H4 (cell line): ENCODE measurements around the gene IL17RD. TPM values are rescaled to one million over a fixed set of nuclear protein-coding genes. Genes with fewer than 3 reads are reported as not detected.

Experiments used
- DNase-seq: peaks from one replicate; pipeline ENCODE4 v3.0.0-alpha.2; 2015; ENCODE audit warnings: low spot score
- total RNA-seq: library from RNA; depleted of rRNA; stranded (reverse); fragments of >200 nt; shearing (Covaris generic); gene quantifications from 2 replicates; pipeline ENCODE4 v1.2.3, GENCODE V29; 2014

The IL17RD gene
- total RNA-seq, 1 experiment from 2014 or later, result 0.56 TPM

GRCh38 chr3:57068437-57069089, 96.6 kb downstream of the IL17RD start:
- peak; percentile 33 for DNase-seq

GRCh38 chr3:57066471-57066870, 98.7 kb downstream of the IL17RD start:
- no peak for DNase-seq

GRCh38 chr3:57065588-57065987, 99.6 kb downstream of the IL17RD start:
- no peak for DNase-seq

DNA sequence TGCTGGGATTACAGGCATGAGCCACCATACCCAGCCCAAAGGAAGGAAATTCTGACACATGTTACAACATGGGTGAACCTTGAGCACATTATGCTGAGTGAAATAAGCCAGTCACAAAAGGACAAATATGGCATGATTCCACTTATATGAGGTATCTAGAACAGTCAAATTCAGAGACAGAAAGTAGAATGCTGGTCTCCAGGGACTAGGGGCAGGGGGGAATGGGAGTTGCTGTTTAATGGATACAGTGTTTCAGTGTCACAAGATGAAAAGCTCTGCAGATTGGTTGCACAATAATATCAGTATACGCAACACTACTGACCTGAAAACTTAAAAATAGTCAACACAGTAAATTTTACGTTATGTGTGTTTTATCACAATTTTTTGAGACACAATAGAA, 100.6 kb downstream of the IL17RD start:
- no peak for DNase-seq

DNA sequence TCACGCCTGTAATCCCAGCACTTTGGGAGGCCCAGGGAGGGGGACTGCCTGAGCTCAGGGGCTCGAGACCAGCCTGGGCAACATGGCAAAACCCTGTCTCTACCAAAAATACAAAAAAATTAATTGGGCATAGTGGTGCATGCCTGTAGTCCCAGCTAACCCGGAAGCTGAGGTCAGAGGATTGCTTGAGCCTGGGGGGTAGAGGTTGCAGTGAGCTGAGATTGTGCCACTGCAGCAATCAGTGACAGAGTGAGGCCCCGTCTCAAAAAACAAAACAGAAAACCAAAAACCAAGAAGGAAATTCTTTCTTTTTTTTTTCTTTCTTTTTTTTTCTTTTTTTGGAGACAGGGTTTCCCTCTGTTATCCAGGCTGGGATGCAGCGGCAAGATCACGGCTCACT, 101.2 kb downstream of the IL17RD start:
- no peak for DNase-seq

DNA sequence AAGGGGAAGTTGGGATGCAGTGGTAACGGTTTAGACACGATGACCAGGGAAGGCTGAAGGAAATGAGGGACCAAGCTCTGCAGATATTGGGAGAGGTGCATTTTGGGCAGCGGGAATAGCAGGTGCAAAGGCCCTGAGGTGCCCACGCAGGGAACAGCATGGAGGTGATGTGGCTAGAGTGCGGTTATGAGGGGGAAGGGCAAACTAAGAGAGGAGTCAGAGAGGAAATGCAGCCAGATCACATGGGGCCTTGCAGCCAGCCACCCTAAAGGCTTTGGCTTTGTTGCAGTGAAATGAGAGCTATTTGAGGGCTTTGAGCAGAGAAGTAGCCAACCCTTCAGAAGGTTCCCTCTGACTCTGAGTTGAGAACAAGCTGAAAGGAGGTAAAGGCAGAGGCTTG, 102.1 kb downstream of the IL17RD start:
- no peak for DNase-seq

GRCh38 chr3:57062101-57062631, 103.0 kb downstream of the IL17RD start:
- DNase-seq, result no peak

GRCh38 chr3:57061556-57061955, 103.6 kb downstream of the IL17RD start:
- no peak for DNase-seq

DNA sequence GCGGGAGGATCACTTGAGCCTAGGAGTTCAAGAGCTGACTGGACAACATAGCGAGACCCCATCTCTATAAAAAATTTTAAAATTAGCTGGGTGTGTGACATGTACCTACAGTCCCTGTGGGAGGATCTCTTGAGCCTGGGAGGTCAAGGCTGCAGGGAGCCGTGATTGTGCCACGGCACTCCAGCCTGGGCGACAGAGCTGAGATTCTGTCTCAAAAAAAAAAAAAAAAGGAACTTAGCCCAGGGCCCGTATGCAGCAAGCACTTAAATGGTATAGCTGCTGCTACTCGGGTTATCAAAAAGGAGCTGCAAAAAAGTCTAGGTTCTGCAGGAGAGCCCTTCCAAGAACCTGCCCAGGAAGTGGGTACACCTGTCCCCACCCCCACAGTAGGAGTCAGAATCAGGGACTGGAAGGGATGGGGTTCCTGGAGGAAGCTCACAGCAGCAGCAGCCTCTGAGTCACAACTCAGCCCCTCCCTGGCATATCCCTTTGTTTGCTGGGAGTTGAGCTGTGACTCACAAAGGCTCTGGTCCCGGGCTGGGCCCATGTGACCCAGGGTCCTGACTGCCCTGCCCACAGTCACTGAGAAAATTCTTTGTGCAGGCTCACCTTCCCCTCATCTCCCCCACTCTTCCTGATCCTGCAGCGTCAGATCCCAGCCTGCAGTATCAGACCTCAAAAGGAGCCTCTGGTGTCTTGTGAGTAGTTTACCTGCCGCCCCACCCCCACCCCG, 104.9 kb downstream of the IL17RD start, which contains the start of gene SPATA12:
Gene SPATA12 (plus strand): TSS at position 576 of the 733 bp plus-strand sequence. CDS start 13,031 bp downstream, outside the sequence.
- peak; percentile 89 for DNase-seq

- DNase-seq, result no peak
These were observed 105.7 kb downstream of the IL17RD start for GRCh38 chr3:57059411-57059810.

DNA sequence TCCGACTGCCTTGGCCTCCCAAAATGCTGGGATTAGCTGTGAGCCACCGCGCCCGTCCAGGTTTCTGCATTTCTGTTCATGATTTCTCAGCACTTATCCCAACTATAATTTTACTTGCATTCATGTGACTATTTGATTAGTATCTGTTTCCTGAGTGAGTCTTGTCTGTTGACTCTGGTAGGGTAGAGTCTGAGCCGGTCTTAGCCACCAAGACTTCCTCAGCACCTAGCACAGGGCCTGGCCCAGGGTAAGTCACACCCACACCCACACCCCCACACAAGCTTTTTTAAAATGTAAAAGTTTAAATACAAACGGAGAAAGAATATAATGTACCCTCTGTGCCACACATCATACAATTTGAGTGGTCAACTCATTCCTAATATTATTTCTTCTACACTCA, 107.8 kb downstream of the IL17RD start:
- no peak for DNase-seq

- no peak for DNase-seq
These were observed 112.0 kb downstream of the IL17RD start for GRCh38 chr3:57053122-57053521.

DNA sequence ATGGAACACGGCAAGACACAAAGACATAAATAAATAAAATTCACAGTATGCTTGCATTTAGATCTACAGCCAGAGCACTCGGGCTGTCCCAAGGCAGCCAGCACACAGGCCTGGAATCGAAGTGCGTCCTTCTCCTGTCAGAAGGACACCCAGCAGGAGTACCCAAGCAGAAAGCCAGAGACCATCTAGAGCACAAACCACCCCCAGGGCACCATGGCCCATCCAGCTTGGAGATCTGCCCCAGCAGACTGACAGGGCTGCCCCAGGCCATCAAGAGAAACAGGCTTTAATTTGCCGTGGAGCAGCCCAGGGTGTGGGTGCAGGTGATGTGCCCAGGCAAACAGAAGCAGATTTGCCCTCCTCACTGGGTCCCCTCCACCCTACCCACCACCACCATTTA, 112.5 kb downstream of the IL17RD start:
- no peak for DNase-seq

DNA sequence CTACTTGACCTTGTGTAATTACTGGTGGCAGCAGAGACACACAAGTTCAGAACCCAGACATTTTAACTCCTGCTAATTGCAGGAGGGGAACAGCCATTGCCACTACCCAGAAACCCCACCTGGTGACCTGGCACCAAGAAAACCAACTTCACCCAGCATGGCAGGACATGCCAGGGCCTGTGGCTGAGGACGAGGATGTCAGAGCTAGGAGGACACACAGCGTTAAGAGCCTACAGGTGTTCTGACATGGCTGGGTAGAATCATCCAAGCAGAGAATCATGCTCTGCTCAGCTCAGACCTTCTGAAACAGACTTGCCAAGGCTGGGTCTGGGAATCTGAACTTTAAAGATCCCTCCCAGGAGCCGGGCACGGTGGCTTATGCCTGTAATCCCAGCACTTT, 116.4 kb downstream of the IL17RD start:
- DNase-seq, result no peak

DNA sequence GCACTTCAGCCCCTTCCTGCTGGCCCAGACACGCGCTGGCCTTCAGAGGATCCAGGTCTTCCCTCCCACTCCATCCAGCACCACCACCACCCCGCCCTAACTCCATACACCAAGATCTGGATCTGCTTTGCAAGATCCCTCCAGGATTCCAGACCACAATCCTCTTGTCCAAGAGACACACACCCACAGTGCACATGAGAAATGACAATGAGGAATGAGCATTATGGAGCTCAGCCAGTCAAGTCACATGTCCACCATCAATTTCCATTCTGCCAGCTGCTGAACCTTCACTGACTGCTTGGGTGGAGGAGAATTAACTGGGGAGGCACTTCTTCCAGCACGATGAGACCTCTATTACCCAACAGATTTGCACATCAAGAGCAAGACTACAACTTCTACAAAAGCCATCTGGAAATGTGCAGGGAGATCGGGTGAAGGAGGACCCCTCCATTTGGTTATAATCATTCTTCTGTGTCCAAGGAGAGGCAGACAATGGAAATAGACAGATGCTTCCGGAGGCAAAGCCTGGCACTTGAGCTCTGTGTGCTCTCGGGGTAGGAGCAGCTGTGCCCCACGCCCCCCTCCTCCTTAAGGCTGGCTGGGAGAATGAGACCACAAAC, 117.0 kb downstream of the IL17RD start:
- no peak for DNase-seq

DNA sequence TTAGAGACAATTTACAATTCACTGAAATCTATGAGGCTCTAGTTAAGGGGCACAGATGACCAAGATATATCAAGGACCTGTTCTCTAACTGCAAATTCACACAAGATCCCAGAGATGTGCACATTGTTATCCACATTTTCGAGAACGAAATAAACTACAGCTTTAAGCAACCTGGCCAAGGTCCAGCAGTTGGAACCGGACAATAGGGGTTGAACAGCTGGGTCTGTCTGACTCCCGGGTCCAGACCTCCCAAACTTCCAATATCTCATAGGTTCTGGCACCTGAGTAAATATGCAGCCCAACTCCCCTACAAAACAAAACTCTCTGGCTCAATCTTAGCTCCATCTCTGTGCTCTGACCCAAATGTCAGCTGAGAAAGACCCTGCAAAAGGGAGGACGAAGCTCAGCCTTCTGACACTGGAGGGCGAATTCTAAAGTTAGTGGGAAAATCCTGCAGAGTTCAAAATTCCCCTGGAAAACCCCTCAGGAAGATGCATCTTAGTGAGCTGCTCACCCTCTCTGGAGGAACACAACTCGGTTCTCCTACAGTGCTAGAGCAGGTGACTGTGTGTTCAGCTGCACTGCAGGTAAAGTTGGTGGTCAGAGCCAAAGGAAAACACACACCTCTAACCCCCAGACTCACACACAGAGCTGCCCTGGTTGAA, 118.9 kb downstream of the IL17RD start:
- DNase-seq, result no peak

GRCh38 chr3:57043518-57043917, 121.6 kb downstream of the IL17RD start:
- DNase-seq, result no peak

DNA sequence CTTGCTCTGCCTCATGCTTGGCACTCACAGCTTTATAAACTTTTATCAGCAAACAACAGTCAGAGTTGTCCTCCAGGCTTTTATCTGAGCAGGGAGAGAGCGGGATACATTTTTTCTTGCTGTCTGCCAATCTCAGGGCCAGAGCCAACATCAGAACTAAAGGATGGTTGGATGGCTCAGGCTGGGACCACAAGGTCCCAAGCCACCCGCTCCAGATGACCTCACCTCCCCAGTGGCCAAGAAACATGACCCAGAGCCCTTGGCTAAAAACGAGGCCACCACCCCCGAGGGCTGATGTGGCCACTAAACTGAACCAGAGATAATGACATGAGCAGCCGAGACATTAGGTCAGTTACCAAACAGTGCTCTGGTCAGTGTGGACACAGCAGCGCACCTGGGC, 123.5 kb downstream of the IL17RD start:
- DNase-seq, result no peak
